Measurements from ENCODE around the gene CACNA1C. TPM values are rescaled to one million over a fixed set of nuclear protein-coding genes. Genes with fewer than 3 reads are reported as not detected.

The CACNA1C gene
- total RNA-seq, 1 experiment from 2014 or later, result 1.1 TPM

DNA sequence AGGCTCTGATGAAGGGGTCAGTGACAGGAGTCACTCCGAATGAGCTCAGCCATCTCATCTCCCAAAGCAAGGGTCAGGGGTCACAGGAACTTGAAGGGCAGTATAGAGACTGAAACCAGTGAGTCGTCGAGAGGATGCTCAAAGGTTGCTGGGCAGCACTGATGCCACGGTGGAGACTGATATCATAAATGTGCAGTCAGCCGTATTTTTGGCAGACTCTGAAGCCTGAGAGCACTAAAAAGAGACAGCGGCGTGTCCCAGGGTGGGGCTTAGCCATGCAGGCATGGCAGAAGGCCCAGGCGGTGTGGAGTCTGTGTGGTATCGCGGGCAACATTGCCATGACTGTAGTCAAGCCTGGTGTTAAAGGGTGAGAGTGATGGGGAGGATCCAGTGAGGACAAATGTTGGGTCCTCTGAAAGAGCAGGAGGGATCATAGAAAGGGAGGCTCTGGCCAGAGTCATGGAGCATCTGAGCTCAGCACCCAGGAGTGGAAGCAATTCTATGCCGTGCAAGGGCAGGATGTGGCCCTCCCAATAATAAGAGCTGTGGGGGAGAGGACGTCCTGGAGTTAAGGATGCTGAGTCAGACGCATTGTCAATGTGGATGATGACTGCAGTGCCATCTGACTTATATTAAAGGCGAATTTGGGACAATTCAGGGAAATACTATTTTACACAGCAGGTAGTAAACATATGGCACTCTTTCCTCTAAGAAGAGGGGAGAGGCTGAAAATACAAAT is 500.8 kb downstream of the CACNA1C start:
- Histone ChIP-seq H4K91ac (ENCODE audit: insufficient read length, low read depth, low read length) (no peak overlapping the region), H4K8ac (replicated peaks; ENCODE audit: insufficient read length, low read depth, low read length) (no peak overlapping the region), H2BK20ac (ENCODE audit: low read depth, low read length, poor library complexity, severe bottlenecking) (no peak overlapping the region), H2AFZ (ENCODE audit: low read length) (no peak overlapping the region), H3T11ph (ENCODE audit: low read length) (no peak overlapping the region), H3K14ac (ENCODE audit: insufficient read depth, low read length) (no peak overlapping the region), H4K20me1 (ENCODE audit: control insufficient read depth, insufficient read depth, insufficient read length) (no peaks in the 10 kb centered on the region), H3K56ac (ENCODE audit: insufficient read length, low read depth, low read length) (no peak overlapping the region), H3K4me1 (ENCODE audit: insufficient read depth, low read length) (no peaks in the 10 kb centered on the region), H3K79me1 (ENCODE audit: insufficient read depth, low read depth, low read length, poor library complexity, severe bottlenecking) (no peaks in the 10 kb centered on the region), H3K18ac (ENCODE audit: insufficient read length, low read depth, low read length) (no peak overlapping the region), H3K79me2 (ENCODE audit: insufficient read depth, low read length) (no peaks in the 10 kb centered on the region), H3K4ac (ENCODE audit: low read depth, low read length) (no peak overlapping the region), H2BK5ac (ENCODE audit: insufficient read length, low read length) (no peak overlapping the region), H3K9ac (ENCODE audit: extremely low read depth, insufficient read length, low read length) (no peak overlapping the region), H2BK15ac (ENCODE audit: low read depth, low read length) (no peak overlapping the region), H3K9me3 (ENCODE audit: control insufficient read depth, low read depth, low read length) (no peaks in the 10 kb centered on the region), H3K4me2 (ENCODE audit: insufficient read depth, insufficient read length, low read length) (no peak overlapping the region), H2BK120ac (ENCODE audit: low read depth, low read length, poor library complexity, severe bottlenecking) (no peak overlapping the region), H3K23ac (ENCODE audit: insufficient read length, low read depth, low read length) (no peak overlapping the region), H4K5ac (ENCODE audit: insufficient read length, low read depth, low read length) (no peak overlapping the region), H2BK12ac (ENCODE audit: insufficient read length, low read depth, low read length) (no peak overlapping the region), H2AK5ac (ENCODE audit: insufficient read length, low read length) (no peak overlapping the region), H3K27me3 (ENCODE audit: insufficient read depth, low read length) (no peaks in the 10 kb centered on the region), H3K23me2 (ENCODE audit: insufficient read length, low read depth, low read length, poor library complexity, severe bottlenecking) (no peaks in the 10 kb centered on the region), H3K27ac (ENCODE audit: insufficient read length, low read depth, low read length) (no peak overlapping the region)
- WGBS (ENCODE audit: extremely low coverage, insufficient read length, low lambda C conversion rate), result no CpG with 5 or more reads among the region's 14 CpGs
- TF ChIP-seq, protein P1, sequence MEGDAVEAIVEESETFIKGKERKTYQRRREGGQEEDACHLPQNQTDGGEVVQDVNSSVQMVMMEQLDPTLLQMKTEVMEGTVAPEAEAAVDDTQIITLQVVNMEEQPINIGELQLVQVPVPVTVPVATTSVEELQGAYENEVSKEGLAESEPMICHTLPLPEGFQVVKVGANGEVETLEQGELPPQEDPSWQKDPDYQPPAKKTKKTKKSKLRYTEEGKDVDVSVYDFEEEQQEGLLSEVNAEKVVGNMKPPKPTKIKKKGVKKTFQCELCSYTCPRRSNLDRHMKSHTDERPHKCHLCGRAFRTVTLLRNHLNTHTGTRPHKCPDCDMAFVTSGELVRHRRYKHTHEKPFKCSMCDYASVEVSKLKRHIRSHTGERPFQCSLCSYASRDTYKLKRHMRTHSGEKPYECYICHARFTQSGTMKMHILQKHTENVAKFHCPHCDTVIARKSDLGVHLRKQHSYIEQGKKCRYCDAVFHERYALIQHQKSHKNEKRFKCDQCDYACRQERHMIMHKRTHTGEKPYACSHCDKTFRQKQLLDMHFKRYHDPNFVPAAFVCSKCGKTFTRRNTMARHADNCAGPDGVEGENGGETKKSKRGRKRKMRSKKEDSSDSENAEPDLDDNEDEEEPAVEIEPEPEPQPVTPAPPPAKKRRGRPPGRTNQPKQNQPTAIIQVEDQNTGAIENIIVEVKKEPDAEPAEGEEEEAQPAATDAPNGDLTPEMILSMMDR (conservative IDR thresholded peaks at IDR 0.05), result no peak
- Mint-ChIP-seq H3K4me1 (peaks cover 7 to 11% of the 10 kb centered on the region in 2 experiments), H3K27me3 (ENCODE audit: low read depth) (peaks cover 11% of the 10 kb centered on the region), H3K36me3 (ENCODE audit: insufficient read depth in 1 of 3, low read depth in 3 of 3) (no peaks in the 10 kb centered on the region), H3K27ac (no peak overlapping the region), H3K9me3 (no peaks in the 10 kb centered on the region), H3K4me3 (no peak overlapping the region)
- no peak for DNase-seq

Data from H9 (cell line).